Ishikawa (cell line): ENCODE results near the gene CLEC4A.
A peak's percentile ranks its signal among the peaks of the same experiment; 100 is the strongest.

Source experiments
- CEBPB ChIP-seq: IDR thresholded peaks from 2 replicates; pipeline ENCODE4 v1.6.1; 2012
- CREB1 ChIP-seq: IDR thresholded peaks from 2 replicates; pipeline ENCODE4 v1.6.1; 2012; ENCODE audit warnings: low read depth
- EGR1 ChIP-seq: IDR thresholded peaks from 2 replicates; pipeline ENCODE4 v1.6.1; 2012
- EP300 ChIP-seq: IDR thresholded peaks from 2 replicates; pipeline ENCODE4 v1.6.1; 2012; ENCODE audit warnings: borderline replicate concordance
- FOXM1 ChIP-seq: IDR thresholded peaks from 2 replicates; pipeline ENCODE4 v1.6.1; 2012; ENCODE audit warnings: low read depth, borderline replicate concordance
- MAX ChIP-seq: IDR thresholded peaks from 2 replicates; pipeline ENCODE4 v1.6.1; 2012
- NFIC ChIP-seq: IDR thresholded peaks from 2 replicates; pipeline ENCODE4 v1.6.1; 2012
- RAD21 ChIP-seq: IDR thresholded peaks from 2 replicates; pipeline ENCODE4 v1.6.1; 2012; ENCODE audit warnings: low read depth
- REST ChIP-seq: IDR thresholded peaks from 2 replicates; pipeline ENCODE4 v1.6.1; 2012; ENCODE audit warnings: low read depth, mild to moderate bottlenecking
- TAF1 ChIP-seq: IDR thresholded peaks from 2 replicates; pipeline ENCODE4 v1.6.1; 2012; ENCODE audit warnings: low read depth, mild to moderate bottlenecking
- TCF12 ChIP-seq: IDR thresholded peaks from 2 replicates; pipeline ENCODE4 v1.6.1; 2012; ENCODE audit warnings: low read depth
- TEAD4 ChIP-seq: IDR thresholded peaks from 2 replicates; pipeline ENCODE4 v1.6.1; 2012
- USF1 ChIP-seq: IDR thresholded peaks from 2 replicates; pipeline ENCODE4 v1.6.1; 2012
- YY1 ChIP-seq: IDR thresholded peaks from 2 replicates; pipeline ENCODE4 v1.6.1; 2012; ENCODE audit warnings: low read depth
- ZBTB7A ChIP-seq: IDR thresholded peaks from 2 replicates; pipeline ENCODE4 v1.6.1; 2012; ENCODE audit warnings: low read depth

The CLEC4A gene

GRCh38 chr12:8088574-8088973, 34.8 kb upstream of the CLEC4A start:
- TF ChIP-seq EP300: no peak
- no peak for TF ChIP-seq FOXM1
- no peak for TF ChIP-seq TCF12
- TF ChIP-seq RAD21: no peak

DNA sequence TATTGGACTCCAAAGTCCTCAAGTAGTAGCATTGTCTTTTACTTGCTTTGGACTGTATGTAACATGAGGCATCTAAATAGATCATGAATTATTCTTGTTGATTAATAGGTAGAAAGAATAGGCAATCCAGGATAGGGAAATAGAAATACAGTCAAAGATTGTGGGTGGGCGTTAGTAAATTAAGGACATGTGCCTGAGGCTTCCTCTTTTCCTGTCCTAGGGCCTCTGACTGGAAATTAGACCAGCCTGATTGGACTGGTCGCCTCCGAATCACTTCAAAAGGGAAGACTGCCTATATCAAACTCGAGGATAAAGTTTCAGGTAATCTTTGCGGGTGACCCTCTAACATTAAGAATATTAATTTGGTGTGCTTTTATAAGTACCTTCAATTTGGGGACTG, 33.7 kb upstream of the CLEC4A start:
- no peak for TF ChIP-seq NFIC
- no peak for TF ChIP-seq MAX
- no peak for TF ChIP-seq FOXM1
- no peak for TF ChIP-seq TAF1
- no peak for TF ChIP-seq CREB1
- no peak for TF ChIP-seq REST
- TF ChIP-seq USF1: no peak
- TF ChIP-seq CEBPB: no peak
- TF ChIP-seq RAD21: no peak
- TF ChIP-seq EGR1: no peak
- TF ChIP-seq EP300: no peak
- TF ChIP-seq YY1: no peak
- no peak for TF ChIP-seq TCF12
- TF ChIP-seq ZBTB7A: no peak
- no peak for TF ChIP-seq TEAD4

GRCh38 chr12:8093291-8093690, 30.1 kb upstream of the CLEC4A start:
- TF ChIP-seq ZBTB7A: no peak
- TF ChIP-seq EGR1: no peak
- no peak for TF ChIP-seq USF1
- TF ChIP-seq EP300: no peak
- TF ChIP-seq TAF1: no peak
- no peak for TF ChIP-seq RAD21
- no peak for TF ChIP-seq TEAD4
- TF ChIP-seq REST: no peak
- TF ChIP-seq FOXM1: no peak
- no peak for TF ChIP-seq MAX

- no peak for TF ChIP-seq TAF1
- TF ChIP-seq YY1: no peak
- no peak for TF ChIP-seq TCF12
- no peak for TF ChIP-seq EGR1
- TF ChIP-seq TEAD4: no peak
Observed at GRCh38 chr12:8096281-8096915, 27.0 kb upstream of the CLEC4A start.

DNA sequence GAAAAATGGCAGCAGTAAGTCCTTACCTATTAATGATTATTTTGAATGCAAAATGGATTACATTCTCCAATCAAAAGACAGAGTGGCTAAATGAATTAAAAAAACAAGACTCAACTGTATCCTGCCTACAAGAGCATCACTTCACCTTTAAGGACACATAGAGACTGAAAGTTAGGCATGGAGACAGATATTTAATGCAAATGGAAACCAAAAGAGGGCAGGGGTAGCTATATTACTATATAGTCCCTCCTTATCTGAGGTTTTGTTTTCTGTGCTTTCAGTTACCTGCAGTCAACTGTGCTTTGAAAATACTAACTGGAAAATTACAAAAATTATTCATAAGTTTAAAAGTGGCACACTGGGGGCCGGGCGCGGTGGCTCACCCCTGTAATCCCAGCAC, 24.2 kb upstream of the CLEC4A start:
- TF ChIP-seq RAD21: no peak
- no peak for TF ChIP-seq FOXM1
- no peak for TF ChIP-seq TEAD4

DNA sequence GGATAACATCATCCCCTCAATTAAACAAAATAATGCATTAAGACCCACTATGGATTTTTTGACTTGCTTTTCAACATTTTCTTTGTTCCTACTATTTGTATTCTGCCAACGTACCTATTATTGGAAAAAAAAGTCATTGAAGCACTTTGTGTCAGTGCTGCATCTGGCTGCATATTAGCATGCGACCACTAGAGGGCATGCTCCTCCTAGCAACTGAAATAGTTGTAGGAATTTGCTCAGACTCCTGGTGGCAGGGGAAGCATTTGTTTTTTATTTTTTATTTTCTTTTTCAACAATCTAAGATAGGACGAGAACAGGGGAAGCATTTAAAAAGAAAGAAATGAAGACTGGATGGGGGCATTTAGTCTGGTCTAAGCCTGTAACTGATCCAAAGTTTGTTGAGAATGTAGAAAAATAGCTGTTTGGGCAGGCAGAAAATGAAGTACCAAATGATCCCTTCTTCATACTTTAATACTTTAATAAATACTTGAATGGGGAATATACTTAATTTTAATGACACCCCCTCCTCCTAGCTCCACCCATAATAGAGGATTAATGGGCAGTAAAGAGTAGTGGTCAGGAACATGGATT, 14.5 kb upstream of the CLEC4A start:
- TF ChIP-seq USF1: no peak
- peak; percentile 98 for TF ChIP-seq RAD21
- TF ChIP-seq TEAD4: peak; percentile 30; the same call in 1 of the 2 replicates
- no peak for TF ChIP-seq EGR1
- no peak for TF ChIP-seq FOXM1
